Activated T-cell treated with anti-CD3 and anti-CD28 coated beads, Interleukin-2, amount 50 U/mL, for 24 hours (primary cell): ENCODE data around the gene IRS2.

Experiments used
- DNase-seq: peaks from one replicate; pipeline ENCODE4 v3.0.0-alpha.2; 2020
- H3K27ac Mint-ChIP-seq: 2 replicates; pipeline ENCODE4 v1.8.0; 2020; ENCODE audit warnings: mild to moderate bottlenecking, mixed read lengths
- H3K27me3 Mint-ChIP-seq: 2 replicates; pipeline ENCODE4 v1.8.0; 2020; ENCODE audit warnings: mixed read lengths
- H3K36me3 Mint-ChIP-seq: 2 replicates; pipeline ENCODE4 v1.8.0; 2020; ENCODE audit warnings: low read depth, mixed read lengths
- H3K4me1 Mint-ChIP-seq: 2 replicates; pipeline ENCODE4 v1.8.0; 2020; ENCODE audit warnings: low read depth, mixed read lengths
- H3K4me3 Mint-ChIP-seq: 2 replicates; pipeline ENCODE4 v1.8.0; 2020; ENCODE audit warnings: mild to moderate bottlenecking, moderate library complexity, mixed read lengths
- H3K9me3 Mint-ChIP-seq: 2 replicates; pipeline ENCODE4 v1.8.0; 2020; ENCODE audit warnings: mixed read lengths

IRS2 gene

GRCh38 chr13:109712124-109712722, 74.2 kb downstream of the IRS2 start:
- Mint-ChIP-seq H3K36me3 (no peaks in the 10 kb centered on the region), H3K27ac (no peak overlapping the region), H3K4me3 (no peak overlapping the region), H3K4me1 (peaks cover 3% of the 10 kb centered on the region), H3K27me3 (peaks cover 3% of the 10 kb centered on the region), H3K9me3 (no peaks in the 10 kb centered on the region)
- DNase-seq: no peak

GRCh38 chr13:109707742-109708617, 78.4 kb downstream of the IRS2 start:
- DNase-seq: no peak
- H3K4me1 Mint-ChIP-seq: peaks cover 10% of the 10 kb centered on the region
- no peak overlapping the region for H3K4me3 Mint-ChIP-seq
- no peaks in the 10 kb centered on the region for H3K36me3 Mint-ChIP-seq
- no peaks in the 10 kb centered on the region for H3K9me3 Mint-ChIP-seq
- no peak overlapping the region for H3K27ac Mint-ChIP-seq
- peaks cover 39% of the 10 kb centered on the region for H3K27me3 Mint-ChIP-seq

- H3K27me3 Mint-ChIP-seq: peaks cover 39% of the 10 kb centered on the region
- no peak overlapping the region for H3K27ac Mint-ChIP-seq
- no peak overlapping the region for H3K4me3 Mint-ChIP-seq
- H3K36me3 Mint-ChIP-seq: no peaks in the 10 kb centered on the region
- no peak for DNase-seq
- H3K9me3 Mint-ChIP-seq: no peaks in the 10 kb centered on the region
- H3K4me1 Mint-ChIP-seq: peaks cover 10% of the 10 kb centered on the region
These were observed 79.2 kb downstream of the IRS2 start for GRCh38 chr13:109707044-109707741.

GRCh38 chr13:109706015-109706715, 80.2 kb downstream of the IRS2 start:
- no peaks in the 10 kb centered on the region for H3K9me3 Mint-ChIP-seq
- H3K4me3 Mint-ChIP-seq: no peak overlapping the region
- H3K36me3 Mint-ChIP-seq: no peaks in the 10 kb centered on the region
- H3K27me3 Mint-ChIP-seq: peaks cover 44% of the 10 kb centered on the region
- H3K4me1 Mint-ChIP-seq: peaks cover 10% of the 10 kb centered on the region
- no peak for DNase-seq
- no peak overlapping the region for H3K27ac Mint-ChIP-seq

GRCh38 chr13:109704771-109705635, 81.4 kb downstream of the IRS2 start:
- DNase-seq: no peak
- Mint-ChIP-seq H3K9me3 (no peaks in the 10 kb centered on the region), H3K4me1 (peaks cover 14% of the 10 kb centered on the region), H3K36me3 (no peaks in the 10 kb centered on the region), H3K4me3 (no peak overlapping the region), H3K27me3 (peaks cover 46% of the 10 kb centered on the region), H3K27ac (no peak overlapping the region)

GRCh38 chr13:109703250-109703649, 83.1 kb downstream of the IRS2 start:
- Mint-ChIP-seq H3K27me3 (peaks cover 46% of the 10 kb centered on the region), H3K9me3 (no peaks in the 10 kb centered on the region), H3K4me1 (peaks cover 14% of the 10 kb centered on the region), H3K36me3 (no peaks in the 10 kb centered on the region), H3K27ac (no peak overlapping the region), H3K4me3 (no peak overlapping the region)
- DNase-seq: no peak
